GM23338 (cell line): ENCODE results near the gene ACOX1. TPM values are rescaled to one million over a fixed set of nuclear protein-coding genes. Genes with fewer than 3 reads are reported as not detected.

Source experiments
- ATAC-seq: fragments of 200-7000 bp; cut with Tn5 transposase; 3 replicates; pipeline ENCODE4 v1.9.1; 2020
- DNase-seq: peaks from one replicate; pipeline ENCODE4 v3.0.0-alpha.2; 2015; ENCODE audit warnings: low spot score
- H2AFZ ChIP-seq: fragments of 200-600 bp; sonication (generic); 2 replicates; pipeline ENCODE4 v1.8.0; 2016; ENCODE audit warnings: antibody characterized with exemption, mild to moderate bottlenecking, moderate library complexity
- H3F3A ChIP-seq: fragments of 200-600 bp; sonication (generic); replicated peaks from 2 replicates; pipeline ENCODE4 v1.8.0; 2017; ENCODE audit warnings: antibody characterized with exemption, mixed run types, low read depth
- H3K27ac ChIP-seq: fragments of 200-600 bp; sonication (generic); 2 replicates; pipeline ENCODE4 v1.6.1; 2016; ENCODE audit warnings: low read depth
- H3K27me3 ChIP-seq: fragments of 200-600 bp; sonication (generic); 2 replicates; pipeline ENCODE4 v1.8.0; 2016; ENCODE audit warnings: mild to moderate bottlenecking, mixed run types, moderate library complexity; ENCODE audit not compliant: insufficient read depth
- H3K36me3 ChIP-seq: fragments of 200-600 bp; sonication (generic); 2 replicates; pipeline ENCODE4 v1.8.0; 2016; ENCODE audit warnings: mild to moderate bottlenecking; ENCODE audit not compliant: insufficient read depth
- H3K4me1 ChIP-seq: fragments of 200-600 bp; sonication (generic); 2 replicates; pipeline ENCODE4 v1.8.0; 2016; ENCODE audit warnings: mild to moderate bottlenecking, moderate library complexity; ENCODE audit not compliant: insufficient read depth
- H3K4me2 ChIP-seq: fragments of 200-600 bp; sonication (generic); 2 replicates; pipeline ENCODE4 v1.7.1; 2017; ENCODE audit warnings: mixed run types
- H3K4me3 ChIP-seq: fragments of 200-600 bp; sonication (generic); 2 replicates; pipeline ENCODE4 v1.6.1; 2016; ENCODE audit warnings: mixed run types
- H3K79me2 ChIP-seq: fragments of 200-600 bp; sonication (generic); replicated peaks from 2 replicates; pipeline ENCODE4 v1.8.0; 2017; ENCODE audit warnings: mild to moderate bottlenecking; ENCODE audit not compliant: insufficient read depth
- H3K9me2 ChIP-seq: fragments of 200-600 bp; sonication (generic); 2 replicates; pipeline ENCODE4 v1.8.0; 2017; ENCODE audit not compliant: insufficient read depth
- H4K20me1 ChIP-seq: fragments of 200-600 bp; sonication (generic); replicated peaks from 2 replicates; pipeline ENCODE4 v1.8.0; 2017; ENCODE audit warnings: mild to moderate bottlenecking; ENCODE audit not compliant: insufficient read depth
- H3K27ac Mint-ChIP-seq: 2 replicates; pipeline ENCODE4 v1.8.0; 2020; ENCODE audit warnings: inconsistent platforms, mild to moderate bottlenecking, moderate library complexity, mixed read lengths
- H3K27me3 Mint-ChIP-seq: 3 replicates; pipeline ENCODE4 v1.8.0; 2022; ENCODE audit warnings: low read depth, mild to moderate bottlenecking, moderate library complexity, mixed read lengths, inconsistent platforms; ENCODE audit not compliant: insufficient read depth, poor library complexity
- H3K36me3 Mint-ChIP-seq: 3 replicates; pipeline ENCODE4 v1.8.0; 2021; ENCODE audit warnings: low read depth, mild to moderate bottlenecking, inconsistent platforms, moderate library complexity, mixed read lengths
- H3K4me1 Mint-ChIP-seq: 3 replicates; pipeline ENCODE4 v1.8.0; 2020; ENCODE audit warnings: mild to moderate bottlenecking, inconsistent platforms, mixed read lengths
- H3K4me3 Mint-ChIP-seq: 3 replicates; pipeline ENCODE4 v1.8.0; 2021; ENCODE audit warnings: moderate library complexity, mild to moderate bottlenecking, inconsistent platforms, mixed read lengths
- H3K9me3 Mint-ChIP-seq: 3 replicates; pipeline ENCODE4 v1.8.0; 2020; ENCODE audit warnings: moderate library complexity, mild to moderate bottlenecking, inconsistent platforms, mixed read lengths
- ETS1 ChIP-seq: IDR thresholded peaks from 2 replicates; pipeline ENCODE4 v1.6.1; 2016; ENCODE audit warnings: antibody characterized with exemption
- EZH2 ChIP-seq: fragments of 200-600 bp; sonication (generic); IDR thresholded peaks from one replicate; pipeline ENCODE4 v1.8.0; 2017; ENCODE audit warnings: antibody characterized with exemption, mild to moderate bottlenecking, low read depth; ENCODE audit not compliant: unreplicated experiment
- JUNB ChIP-seq: IDR thresholded peaks from one replicate; pipeline ENCODE4 v1.6.1; 2016; ENCODE audit warnings: antibody characterized with exemption; ENCODE audit not compliant: unreplicated experiment
- REST ChIP-seq: IDR thresholded peaks from one replicate; pipeline ENCODE4 v1.6.1; 2018; ENCODE audit warnings: antibody characterized with exemption; ENCODE audit not compliant: unreplicated experiment
- ZNF331 ChIP-seq: fragments of 250-450 bp; sonication (Bioruptor Pico); IDR thresholded peaks from 2 replicates; pipeline ENCODE4 v1.5.0; 2020; ENCODE audit warnings: low read depth, mild to moderate bottlenecking, moderate library complexity
- polyA plus RNA-seq: library from polyadenylated mRNA; unstranded; fragments of >200 nt; fragmentation: Nextera tagmentation; extraction: Ambion mirVana; gene quantifications from 2 replicates; pipeline ENCODE4 v1.2.1, GENCODE V29; 2016
- total RNA-seq: library from RNA; depleted of rRNA; stranded (reverse); fragments of >200 nt; shearing (Covaris generic); gene quantifications from 2 replicates; pipeline ENCODE4 v1.2.3, GENCODE V29; 2014
- TF ChIP-seq, protein P1 (sequence below), 2 experiments: fragments of 200-600 bp in 1 of 2; sonication (generic) in 1 of 2; conservative IDR thresholded peaks; 2 replicates each; pipeline versions ENCODE4 v1.5.1 to v1.6.1; 2016 to 2017; ENCODE audit warnings: antibody characterized with exemption in 2 of 2, low read depth in 2 of 2, mild to moderate bottlenecking in 2 of 2, moderate library complexity in 1 of 2
- TF ChIP-seq, protein P2 (sequence below): fragments of 250-450 bp; sonication (Bioruptor Pico); IDR thresholded peaks from 2 replicates; pipeline ENCODE4 v1.5.0; 2020; ENCODE audit warnings: mild to moderate bottlenecking, moderate library complexity

ACOX1 gene
- total and polyA plus RNA-seq, 2 experiments from 2014 or later: 12.8 to 32.9 TPM

GRCh38 chr17:75998327-75998795, 19.4 kb upstream of the ACOX1 start:
- ATAC-seq (no peak), DNase-seq (no peak)
- H3K79me2 ChIP-seq: no peaks in the 10 kb centered on the region
- H3K4me3 Mint-ChIP-seq: no peak overlapping the region
- H4K20me1 ChIP-seq: no peaks in the 10 kb centered on the region
- H3K4me2 ChIP-seq: no peak overlapping the region
- no peaks in the 10 kb centered on the region for H3K36me3 ChIP-seq
- no peaks in the 10 kb centered on the region for H3K9me2 ChIP-seq
- H3K4me1 ChIP-seq: no peaks in the 10 kb centered on the region
- no peak overlapping the region for H2AFZ ChIP-seq
- H3K27ac Mint-ChIP-seq: no peak overlapping the region
- peaks cover 10% of the 10 kb centered on the region for H3K27me3 Mint-ChIP-seq
- H3K36me3 Mint-ChIP-seq: peaks cover 7% of the 10 kb centered on the region
- no peaks in the 10 kb centered on the region for H3K27me3 ChIP-seq
- TF ChIP-seq, protein P1, sequence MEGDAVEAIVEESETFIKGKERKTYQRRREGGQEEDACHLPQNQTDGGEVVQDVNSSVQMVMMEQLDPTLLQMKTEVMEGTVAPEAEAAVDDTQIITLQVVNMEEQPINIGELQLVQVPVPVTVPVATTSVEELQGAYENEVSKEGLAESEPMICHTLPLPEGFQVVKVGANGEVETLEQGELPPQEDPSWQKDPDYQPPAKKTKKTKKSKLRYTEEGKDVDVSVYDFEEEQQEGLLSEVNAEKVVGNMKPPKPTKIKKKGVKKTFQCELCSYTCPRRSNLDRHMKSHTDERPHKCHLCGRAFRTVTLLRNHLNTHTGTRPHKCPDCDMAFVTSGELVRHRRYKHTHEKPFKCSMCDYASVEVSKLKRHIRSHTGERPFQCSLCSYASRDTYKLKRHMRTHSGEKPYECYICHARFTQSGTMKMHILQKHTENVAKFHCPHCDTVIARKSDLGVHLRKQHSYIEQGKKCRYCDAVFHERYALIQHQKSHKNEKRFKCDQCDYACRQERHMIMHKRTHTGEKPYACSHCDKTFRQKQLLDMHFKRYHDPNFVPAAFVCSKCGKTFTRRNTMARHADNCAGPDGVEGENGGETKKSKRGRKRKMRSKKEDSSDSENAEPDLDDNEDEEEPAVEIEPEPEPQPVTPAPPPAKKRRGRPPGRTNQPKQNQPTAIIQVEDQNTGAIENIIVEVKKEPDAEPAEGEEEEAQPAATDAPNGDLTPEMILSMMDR (conservative IDR thresholded peaks at IDR 0.05; ENCODE audit: low read depth in 2 of 2): no peak
- no peak for TF ChIP-seq ZNF331 (CRISPR knock-in tag)
- TF ChIP-seq, protein P2, sequence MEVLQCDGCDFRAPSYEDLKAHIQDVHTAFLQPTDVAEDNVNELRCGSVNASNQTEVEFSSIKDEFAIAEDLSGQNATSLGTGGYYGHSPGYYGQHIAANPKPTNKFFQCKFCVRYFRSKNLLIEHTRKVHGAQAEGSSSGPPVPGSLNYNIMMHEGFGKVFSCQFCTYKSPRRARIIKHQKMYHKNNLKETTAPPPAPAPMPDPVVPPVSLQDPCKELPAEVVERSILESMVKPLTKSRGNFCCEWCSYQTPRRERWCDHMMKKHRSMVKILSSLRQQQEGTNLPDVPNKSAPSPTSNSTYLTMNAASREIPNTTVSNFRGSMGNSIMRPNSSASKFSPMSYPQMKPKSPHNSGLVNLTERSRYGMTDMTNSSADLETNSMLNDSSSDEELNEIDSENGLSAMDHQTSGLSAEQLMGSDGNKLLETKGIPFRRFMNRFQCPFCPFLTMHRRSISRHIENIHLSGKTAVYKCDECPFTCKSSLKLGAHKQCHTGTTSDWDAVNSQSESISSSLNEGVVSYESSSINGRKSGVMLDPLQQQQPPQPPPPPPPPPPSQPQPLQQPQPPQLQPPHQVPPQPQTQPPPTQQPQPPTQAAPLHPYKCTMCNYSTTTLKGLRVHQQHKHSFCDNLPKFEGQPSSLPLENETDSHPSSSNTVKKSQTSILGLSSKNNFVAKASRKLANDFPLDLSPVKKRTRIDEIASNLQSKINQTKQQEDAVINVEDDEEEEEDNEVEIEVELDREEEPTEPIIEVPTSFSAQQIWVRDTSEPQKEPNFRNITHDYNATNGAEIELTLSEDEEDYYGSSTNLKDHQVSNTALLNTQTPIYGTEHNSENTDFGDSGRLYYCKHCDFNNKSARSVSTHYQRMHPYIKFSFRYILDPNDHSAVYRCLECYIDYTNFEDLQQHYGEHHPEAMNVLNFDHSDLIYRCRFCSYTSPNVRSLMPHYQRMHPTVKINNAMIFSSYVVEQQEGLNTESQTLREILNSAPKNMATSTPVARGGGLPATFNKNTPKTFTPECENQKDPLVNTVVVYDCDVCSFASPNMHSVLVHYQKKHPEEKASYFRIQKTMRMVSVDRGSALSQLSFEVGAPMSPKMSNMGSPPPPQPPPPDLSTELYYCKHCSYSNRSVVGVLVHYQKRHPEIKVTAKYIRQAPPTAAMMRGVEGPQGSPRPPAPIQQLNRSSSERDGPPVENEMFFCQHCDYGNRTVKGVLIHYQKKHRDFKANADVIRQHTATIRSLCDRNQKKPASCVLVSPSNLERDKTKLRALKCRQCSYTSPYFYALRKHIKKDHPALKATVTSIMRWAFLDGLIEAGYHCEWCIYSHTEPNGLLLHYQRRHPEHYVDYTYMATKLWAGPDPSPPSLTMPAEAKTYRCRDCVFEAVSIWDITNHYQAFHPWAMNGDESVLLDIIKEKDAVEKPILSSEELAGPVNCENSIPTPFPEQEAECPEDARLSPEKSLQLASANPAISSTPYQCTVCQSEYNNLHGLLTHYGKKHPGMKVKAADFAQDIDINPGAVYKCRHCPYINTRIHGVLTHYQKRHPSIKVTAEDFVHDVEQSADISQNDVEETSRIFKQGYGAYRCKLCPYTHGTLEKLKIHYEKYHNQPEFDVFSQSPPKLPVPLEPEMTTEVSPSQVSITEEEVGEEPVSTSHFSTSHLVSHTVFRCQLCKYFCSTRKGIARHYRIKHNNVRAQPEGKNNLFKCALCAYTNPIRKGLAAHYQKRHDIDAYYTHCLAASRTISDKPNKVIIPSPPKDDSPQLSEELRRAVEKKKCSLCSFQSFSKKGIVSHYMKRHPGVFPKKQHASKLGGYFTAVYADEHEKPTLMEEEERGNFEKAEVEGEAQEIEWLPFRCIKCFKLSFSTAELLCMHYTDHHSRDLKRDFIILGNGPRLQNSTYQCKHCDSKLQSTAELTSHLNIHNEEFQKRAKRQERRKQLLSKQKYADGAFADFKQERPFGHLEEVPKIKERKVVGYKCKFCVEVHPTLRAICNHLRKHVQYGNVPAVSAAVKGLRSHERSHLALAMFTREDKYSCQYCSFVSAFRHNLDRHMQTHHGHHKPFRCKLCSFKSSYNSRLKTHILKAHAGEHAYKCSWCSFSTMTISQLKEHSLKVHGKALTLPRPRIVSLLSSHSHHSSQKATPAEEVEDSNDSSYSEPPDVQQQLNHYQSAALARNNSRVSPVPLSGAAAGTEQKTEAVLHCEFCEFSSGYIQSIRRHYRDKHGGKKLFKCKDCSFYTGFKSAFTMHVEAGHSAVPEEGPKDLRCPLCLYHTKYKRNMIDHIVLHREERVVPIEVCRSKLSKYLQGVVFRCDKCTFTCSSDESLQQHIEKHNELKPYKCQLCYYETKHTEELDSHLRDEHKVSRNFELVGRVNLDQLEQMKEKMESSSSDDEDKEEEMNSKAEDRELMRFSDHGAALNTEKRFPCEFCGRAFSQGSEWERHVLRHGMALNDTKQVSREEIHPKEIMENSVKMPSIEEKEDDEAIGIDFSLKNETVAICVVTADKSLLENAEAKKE (CRISPR knock-in tag): no peak
- TF ChIP-seq ETS1: no peak
- TF ChIP-seq REST: no peak
- no peak for TF ChIP-seq JUNB
- no peak for TF ChIP-seq EZH2
- no peak overlapping the region for H3K4me3 ChIP-seq
- H3F3A ChIP-seq: 0 out of 2 replicates have a peak, but pooled peaks cover 5% of the 10 kb centered on the region
- no peaks in the 10 kb centered on the region for H3K9me3 Mint-ChIP-seq
- peaks cover 10% of the 10 kb centered on the region; the same call in 2 of the 3 replicates for H3K4me1 Mint-ChIP-seq
- no peak overlapping the region; the same call in 1 of the 2 replicates for H3K27ac ChIP-seq
